ENCODE data around the gene HSPB9.
A peak's percentile ranks its signal among the peaks of the same experiment; 100 is the strongest.

Gene HSPB9

DNA sequence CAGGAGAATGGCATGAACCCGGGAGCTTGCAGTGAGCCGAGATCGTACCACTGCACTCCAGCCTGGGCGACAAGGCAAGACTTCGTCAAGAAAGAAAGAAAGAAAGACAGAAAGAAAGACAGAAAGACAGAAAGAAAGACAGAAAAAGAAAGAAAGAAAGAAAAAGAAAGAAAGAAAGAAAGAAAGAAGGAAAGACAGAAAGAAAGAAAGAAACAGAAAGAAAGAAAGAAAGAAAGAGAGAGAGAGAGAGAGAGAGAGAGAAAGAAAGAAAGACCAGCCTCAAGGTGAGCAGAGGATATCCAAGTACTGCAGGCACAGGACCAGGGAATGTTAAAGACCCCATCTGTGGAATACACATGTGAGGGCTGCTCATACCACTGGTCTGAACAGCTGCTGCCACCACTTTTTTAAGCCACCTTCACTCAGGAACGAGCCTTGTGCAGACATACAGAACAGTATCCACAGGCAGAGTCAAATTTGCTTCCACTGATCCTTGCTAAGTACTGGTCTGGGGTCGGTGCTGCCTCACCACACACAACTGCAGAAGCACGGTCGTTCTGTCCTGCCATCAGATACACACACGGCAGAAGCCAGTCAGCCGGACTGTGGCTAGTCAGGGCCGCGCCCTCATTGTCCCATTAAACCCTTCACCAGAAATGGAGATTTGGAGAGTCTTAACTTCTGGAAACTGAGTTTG, 24.5 kb downstream of the HSPB9 start:
- DNase-seq: no peak

DNA sequence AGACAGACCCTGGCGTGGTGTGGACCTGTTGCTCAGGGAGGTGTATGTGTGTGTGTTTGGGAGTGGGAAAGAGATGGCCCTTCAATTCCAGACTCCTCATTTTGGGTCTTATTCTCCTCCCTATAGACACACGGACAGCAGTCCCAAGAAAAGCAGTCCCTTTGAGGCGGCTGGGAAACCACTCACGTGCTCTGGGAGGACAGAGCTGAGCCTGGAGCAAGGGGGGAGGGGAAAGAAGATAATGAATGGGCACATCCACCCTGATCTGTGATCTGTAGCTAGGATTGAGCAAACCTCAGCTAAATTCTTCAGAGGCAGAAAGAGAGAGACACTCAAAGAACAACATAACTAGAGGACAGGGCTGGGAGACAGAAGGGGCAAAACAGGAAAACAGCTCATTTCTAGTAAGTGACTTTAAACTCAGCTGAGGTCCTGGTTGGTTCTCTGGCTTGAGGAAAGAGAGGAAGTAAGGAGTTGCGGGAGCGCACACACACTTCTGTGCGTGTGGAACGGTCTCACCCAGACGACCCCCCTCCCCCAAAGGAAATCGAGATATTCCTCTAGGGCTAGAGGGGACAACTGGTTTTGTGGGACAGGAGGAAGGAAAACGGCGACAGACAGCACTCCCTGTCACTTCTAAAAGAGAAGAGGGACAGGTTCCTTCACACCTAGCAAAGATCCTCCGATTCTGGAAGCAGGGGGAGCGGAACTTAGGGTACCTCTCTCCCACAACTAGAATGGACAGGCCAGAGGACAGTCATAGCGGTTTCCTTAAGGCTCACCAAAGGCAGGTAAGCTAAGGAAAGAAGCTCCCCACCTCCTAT, 31.5 kb downstream of the HSPB9 start:
- no peak for DNase-seq

DNA sequence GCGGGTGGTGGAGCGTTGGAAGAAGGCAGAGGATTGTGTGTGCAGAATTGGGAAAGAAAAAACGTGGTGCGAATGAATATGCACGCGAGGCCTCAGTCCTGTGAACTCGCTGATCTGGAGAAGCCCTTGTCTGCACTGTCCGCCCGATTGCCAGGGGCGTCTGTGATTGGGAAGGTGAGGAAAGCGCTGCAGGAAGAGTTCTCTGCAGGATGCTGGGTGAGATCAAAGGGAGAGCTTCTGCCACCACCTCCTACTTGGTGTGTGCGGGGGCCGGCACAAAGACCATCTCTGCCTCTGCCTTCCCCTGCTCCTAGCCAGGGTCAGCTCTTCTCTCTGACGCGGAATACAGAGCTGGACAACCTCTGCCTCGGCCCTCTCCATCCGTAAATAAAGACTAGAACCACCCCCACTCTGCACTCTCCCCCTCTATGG, 33.0 kb downstream of the HSPB9 start:
- DNase-seq: no peak

DNA sequence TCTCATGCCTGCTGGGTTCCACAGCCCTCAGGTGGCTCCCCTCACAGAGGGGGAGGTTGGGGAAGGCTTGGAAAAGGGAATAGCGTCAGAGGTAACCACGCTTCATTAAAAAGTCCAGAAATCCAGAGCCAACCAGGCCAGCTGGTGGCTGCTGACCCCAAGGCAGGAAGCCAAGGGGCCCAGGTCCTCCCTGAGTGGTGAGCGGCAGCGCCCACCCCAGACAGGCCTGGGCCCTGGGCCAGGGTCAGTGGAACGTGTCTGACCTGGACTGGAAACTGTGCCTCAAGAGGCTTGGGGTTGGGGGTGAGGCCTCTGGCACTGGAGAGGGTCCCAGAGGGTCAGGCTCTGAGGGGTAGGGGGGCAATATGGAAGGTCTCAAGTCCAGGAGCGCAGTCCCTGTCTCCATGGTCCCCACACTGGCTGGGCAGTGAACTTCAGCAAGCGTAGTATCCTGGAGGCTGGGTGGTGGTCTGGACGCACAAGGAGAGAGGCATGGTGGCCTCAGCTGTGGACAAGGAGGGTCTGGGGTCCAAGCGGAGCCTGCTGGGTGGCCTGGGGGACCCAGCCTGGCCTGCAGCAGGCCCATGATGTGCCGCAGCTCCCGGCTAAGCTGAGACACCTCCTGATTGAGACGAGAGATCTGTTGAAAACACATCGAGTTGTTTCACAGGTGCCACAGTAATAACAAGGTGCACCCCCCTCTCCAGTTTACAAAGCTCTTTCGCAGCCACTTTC, 37.4 kb downstream of the HSPB9 start:
- DNase-seq: no peak

DNA sequence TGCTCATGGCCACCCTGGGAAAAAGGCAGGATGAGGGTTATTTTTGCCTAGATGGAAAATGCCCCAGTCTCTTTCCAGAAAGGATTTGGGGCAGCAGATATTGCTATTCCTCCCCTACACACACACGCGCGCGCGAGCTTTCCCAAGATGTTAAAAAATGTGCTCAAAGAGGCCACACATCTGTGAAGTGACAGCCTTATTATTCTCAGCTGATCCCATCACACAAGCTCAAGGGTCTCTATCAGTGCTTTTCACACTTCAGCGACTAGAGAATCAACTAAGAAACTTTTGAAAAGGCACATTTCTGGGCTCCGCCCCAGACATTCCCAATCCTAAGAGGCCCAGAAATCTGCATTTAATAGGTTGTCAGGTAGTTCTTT, 37.9 kb downstream of the HSPB9 start:
- no peak for DNase-seq

DNA sequence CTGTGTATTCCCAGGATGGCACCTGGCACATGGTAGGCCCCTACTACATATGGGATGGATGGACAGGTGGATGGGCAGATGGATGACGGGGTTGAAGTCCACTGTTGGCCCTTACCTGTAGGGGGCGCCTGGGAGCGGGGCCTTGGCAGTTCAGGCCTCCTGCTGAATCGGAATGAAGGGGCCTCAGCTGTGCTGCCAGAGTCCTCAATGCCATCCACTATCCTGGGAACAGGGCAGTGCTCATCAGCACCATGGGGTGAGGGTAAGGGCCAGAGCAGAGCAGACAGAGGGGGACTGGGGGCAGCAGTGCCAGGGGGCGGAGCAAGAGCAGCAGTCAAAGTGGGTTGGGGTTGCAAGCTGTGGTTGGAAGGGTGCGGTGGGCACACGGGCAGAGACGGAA, 40.5 kb downstream of the HSPB9 start:
- peak; percentile 61 to 63 for DNase-seq

DNA sequence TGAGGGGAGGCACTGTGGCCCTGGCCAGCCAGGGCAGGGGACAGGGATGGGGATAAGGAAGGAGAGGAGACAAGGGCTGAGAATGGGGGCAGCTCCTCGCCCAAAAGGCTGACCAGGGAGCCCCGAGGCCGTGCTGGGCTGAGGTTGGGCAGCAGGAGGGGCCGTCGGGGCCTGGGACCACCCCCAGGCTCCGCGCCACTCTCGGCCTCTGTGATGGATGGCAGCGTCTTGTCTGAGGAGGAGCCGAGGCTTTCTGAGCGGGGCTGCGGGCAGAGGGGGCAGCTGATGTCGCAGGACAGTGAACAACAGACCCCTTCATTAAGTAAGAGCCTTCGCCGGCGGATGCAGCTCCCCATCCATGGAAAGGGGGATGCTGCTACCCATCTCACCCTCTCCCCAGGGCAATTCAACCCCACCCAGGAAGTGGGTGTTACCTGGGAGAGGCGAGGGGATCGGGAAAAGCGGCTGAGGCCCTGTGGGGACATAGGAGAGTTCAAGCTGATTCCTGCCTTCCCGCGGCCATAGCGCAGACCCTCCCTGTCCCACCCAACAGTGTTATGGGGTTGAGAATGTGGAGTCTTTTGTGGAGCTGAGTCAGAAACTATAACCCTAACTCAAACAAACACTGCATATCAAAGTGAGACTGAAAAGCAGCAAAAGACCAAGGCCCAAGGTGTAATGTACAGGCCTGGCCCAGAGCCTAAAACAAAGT, 41.2 kb downstream of the HSPB9 start:
- no peak for DNase-seq

DNA sequence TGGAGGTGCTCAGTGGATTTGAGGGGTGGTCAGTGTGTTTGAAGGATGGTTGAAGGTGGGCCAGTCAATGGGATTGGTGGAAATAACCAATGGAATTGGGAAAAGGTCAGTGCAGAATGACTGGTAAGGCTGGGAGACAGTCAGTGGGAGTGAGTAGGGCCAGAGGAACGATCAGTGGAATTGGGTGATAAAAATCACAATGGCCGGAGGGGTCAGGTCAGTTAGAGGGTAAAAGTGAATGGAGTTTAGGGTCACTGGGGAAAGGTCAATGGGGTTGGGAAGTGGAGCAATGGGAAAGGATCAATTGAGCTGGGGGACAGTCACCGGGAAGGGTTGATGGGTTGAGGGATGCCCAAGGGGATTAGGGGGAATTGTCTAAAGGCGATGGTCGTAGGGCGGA, 43.1 kb downstream of the HSPB9 start:
- DNase-seq: no peak

DNA sequence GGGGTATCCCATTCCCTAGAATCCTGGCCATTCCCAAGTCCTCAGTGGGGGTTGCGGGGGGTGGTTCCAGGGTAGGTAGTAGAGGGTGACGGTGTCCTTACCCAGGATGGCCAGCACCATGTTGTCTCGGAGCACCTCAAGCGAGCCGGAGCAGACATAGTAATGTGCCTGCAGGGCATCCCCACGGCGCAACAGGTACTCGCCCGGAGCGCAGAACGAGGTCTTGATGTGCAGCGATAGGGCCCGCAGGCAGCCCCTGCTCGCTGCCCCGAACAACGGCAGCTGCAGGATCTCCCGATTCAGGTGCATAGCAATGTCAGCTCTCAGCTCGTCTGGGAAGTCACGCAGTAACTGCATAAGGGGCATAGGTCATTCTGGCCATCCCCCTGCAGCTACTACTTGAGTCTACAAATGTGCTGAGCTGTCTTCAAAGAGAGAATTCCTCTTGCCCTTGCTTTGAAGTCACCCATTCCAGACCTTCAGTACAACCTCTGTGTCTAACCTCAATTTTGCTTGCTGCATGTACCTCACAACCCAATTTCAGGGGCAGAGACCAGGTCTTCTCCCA, 43.7 kb downstream of the HSPB9 start:
- no peak for DNase-seq

DNA sequence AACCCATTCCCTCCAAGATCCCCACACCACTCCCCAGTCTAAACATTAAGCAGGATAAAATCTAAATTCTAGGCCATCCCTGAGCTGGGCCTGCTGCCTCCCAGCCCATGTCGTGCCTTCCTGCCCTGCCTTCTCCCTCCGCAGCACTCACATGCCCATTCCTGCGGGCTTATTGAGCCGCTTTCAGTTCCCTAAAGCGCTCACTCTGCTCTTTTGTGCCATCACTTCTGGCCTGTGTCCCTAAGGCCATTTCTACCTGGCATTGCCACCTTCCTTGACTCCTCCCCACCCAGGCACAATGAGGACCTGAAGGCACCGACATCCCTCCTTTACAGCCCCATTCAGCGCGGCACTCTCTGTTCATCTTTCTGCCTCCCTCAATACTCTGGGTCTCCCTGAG, 45.2 kb downstream of the HSPB9 start:
- no peak for DNase-seq

DNA sequence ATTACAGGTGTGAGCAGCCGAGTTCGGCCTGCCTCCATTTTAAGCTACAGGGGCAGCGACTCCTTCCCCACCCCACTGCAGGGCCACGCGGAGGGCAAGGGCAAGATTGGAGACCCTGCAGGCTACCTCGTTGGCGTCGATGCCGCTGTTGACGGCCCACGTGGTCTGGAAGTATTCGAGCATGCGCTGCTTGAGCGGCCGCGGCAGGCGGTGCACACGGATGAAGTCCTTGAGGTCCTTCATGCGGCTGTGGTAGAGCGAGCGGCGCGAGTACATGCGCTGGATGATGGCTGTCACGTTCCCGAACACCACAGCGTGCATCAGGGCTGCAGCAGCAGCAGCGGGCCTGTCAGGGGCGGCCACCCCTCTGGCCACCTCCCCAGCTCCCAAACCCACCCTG, 46.7 kb downstream of the HSPB9 start:
- no peak for DNase-seq

DNA sequence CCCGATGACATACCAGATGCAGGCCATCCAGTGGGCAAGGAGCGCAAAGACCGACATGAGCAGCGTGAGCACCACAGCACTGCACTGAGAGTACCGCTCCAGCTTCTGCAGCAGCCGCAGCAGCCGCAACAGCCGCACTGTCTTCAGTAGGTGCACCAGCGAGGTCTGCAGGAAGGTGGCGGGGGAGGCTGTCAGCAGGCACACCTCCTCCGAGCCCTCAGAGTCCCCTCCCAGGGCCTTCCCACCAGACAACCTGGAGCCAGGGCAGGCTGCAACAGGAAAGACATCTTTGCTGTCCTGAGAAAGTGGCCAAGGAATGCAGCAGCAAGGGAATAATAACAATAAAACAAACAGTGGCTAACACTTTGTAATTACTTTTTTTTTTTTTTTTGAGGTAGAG, 49.2 kb downstream of the HSPB9 start:
- DNase-seq: no peak
